ENCODE data around the gene ABCC1. TPM values are rescaled to one million over a fixed set of nuclear protein-coding genes. Genes with fewer than 3 reads are reported as not detected.

The ABCC1 gene
- total RNA-seq, 6 donors from 2014 or later: 35.4 to 106 (median 44.8) TPM

DNA sequence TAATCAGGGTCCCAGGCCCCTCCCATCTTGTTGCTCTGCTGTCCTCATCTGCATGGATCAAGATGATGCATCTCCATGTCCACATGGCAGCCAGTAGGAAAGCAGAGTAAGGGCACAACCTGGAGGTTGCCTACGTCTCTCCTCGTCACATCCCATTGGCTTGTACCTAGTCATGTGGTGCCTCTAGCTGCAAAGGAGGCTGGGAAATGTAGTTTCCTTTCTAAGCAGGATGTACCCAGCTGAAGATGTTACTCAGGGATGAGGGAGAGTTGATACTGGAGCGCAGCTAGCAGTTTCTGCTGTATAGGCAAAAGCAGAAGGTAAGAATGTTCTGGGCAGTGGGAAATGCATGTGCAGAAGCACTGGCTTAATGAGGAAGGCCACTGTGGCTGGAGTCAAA is 20.8 kb downstream of the ABCC1 start:
- no peaks in the 10 kb centered on the region for H3K9me3 ChIP-seq
- ATAC-seq (ENCODE audit: low FRiP score in 2 of 2): no peak
- H3K4me1 ChIP-seq: peaks cover 9 to 28% (median 17%) of the 10 kb centered on the region in 4 donors
- no peak for DNase-seq
- H3K4me3 ChIP-seq: no peak overlapping the region
- 92 to 96% methylated on average over 3 of the region's 3 CpGs for WGBS, 2 donors
- no peaks in the 10 kb centered on the region for H3K27me3 ChIP-seq
- no peak overlapping the region for H3K27ac ChIP-seq
- no peaks in the 10 kb centered on the region for H3K36me3 ChIP-seq
- TF ChIP-seq, protein P1, sequence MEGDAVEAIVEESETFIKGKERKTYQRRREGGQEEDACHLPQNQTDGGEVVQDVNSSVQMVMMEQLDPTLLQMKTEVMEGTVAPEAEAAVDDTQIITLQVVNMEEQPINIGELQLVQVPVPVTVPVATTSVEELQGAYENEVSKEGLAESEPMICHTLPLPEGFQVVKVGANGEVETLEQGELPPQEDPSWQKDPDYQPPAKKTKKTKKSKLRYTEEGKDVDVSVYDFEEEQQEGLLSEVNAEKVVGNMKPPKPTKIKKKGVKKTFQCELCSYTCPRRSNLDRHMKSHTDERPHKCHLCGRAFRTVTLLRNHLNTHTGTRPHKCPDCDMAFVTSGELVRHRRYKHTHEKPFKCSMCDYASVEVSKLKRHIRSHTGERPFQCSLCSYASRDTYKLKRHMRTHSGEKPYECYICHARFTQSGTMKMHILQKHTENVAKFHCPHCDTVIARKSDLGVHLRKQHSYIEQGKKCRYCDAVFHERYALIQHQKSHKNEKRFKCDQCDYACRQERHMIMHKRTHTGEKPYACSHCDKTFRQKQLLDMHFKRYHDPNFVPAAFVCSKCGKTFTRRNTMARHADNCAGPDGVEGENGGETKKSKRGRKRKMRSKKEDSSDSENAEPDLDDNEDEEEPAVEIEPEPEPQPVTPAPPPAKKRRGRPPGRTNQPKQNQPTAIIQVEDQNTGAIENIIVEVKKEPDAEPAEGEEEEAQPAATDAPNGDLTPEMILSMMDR (IDR thresholded peaks at IDR 0.05): no peak
- no peak for TF ChIP-seq POLR2AphosphoS5 (IDR thresholded peaks at IDR 0.05)
- TF ChIP-seq EP300 (IDR thresholded peaks at IDR 0.05): no peak
- no peak for TF ChIP-seq POLR2A (IDR thresholded peaks at IDR 0.05)

DNA sequence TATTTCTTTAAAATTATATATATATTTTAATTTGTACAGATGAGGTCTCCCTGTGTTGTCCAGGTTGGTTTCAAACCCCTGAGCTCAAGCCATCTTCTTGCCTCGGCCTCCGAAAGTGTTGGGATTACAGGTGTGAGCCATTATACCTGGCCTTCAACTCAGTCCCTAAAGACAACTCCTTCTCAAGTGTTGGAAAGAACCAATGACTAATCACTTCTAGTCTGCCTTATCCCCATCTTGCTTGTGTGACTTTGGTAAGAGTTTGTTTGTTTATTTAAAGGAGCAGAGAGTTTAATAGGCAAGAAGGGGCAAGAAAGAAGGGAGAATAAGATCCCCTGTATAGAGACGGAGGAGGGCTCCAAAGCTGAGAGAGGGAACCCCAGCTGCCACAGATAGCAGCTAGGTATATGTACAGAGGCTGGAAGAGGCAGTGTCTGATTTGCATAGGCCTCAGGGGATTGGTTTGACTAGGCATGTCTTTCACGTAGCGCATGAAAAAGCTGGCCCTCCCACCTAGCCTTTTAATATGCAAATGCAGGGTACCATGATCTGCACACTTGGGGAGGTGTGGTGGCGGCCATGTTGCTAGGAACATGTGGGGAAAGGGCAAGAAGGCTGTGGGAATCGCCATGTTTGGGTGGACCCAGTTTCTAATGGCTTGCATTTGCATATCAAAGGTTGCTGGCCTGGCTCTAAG is 21.5 kb downstream of the ABCC1 start:
- DNase-seq: no peak
- H3K9me3 ChIP-seq: no peaks in the 10 kb centered on the region
- H3K27ac ChIP-seq: peak overlapping the region in 1 of 4 donors; percentile 0
- H3K36me3 ChIP-seq: no peaks in the 10 kb centered on the region
- peaks cover 14 to 31% (median 23%) of the 10 kb centered on the region in 4 donors for H3K4me1 ChIP-seq
- H3K27me3 ChIP-seq: no peaks in the 10 kb centered on the region
- no peak overlapping the region for H3K4me3 ChIP-seq
- WGBS, 2 donors: 89 to 91% methylated on average over 7 of the region's 7 CpGs
- ATAC-seq (ENCODE audit: low FRiP score in 2 of 2): no peak
- TF ChIP-seq EP300 (IDR thresholded peaks at IDR 0.05) (no peak), POLR2AphosphoS5 (IDR thresholded peaks at IDR 0.05) (no peak), POLR2A (IDR thresholded peaks at IDR 0.05) (no peak)
- TF ChIP-seq, protein P1 (IDR thresholded peaks at IDR 0.05): no peak

DNA sequence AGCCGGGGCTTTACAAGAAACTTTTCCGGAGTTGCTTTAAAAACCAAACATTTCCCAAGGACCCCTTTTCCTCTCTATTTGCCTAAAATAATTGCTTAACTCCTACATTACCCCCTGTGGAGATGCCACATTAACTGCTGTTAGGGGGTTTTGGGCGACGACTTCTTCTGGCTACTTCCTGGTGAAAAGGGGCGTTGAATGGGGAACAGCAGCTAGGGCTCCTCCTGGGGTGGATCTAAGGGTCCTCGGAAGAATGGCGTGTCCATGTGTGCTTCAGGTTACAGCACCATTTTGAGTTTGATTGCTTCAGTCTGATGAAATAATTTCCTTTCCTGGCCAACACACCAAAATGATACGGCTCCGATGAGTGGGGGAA is 22.0 kb downstream of the ABCC1 start:
- H3K36me3 ChIP-seq: no peaks in the 10 kb centered on the region
- no peak overlapping the region for H3K4me3 ChIP-seq
- ATAC-seq (ENCODE audit: low FRiP score in 2 of 2) (no peak), DNase-seq (no peak)
- no peaks in the 10 kb centered on the region for H3K9me3 ChIP-seq
- 64 to 86% methylated on average over 9 of the region's 9 CpGs for WGBS, 2 donors
- no peak for TF ChIP-seq POLR2A (IDR thresholded peaks at IDR 0.05)
- TF ChIP-seq EP300 (IDR thresholded peaks at IDR 0.05): no peak
- TF ChIP-seq, protein P1 (IDR thresholded peaks at IDR 0.05): no peak
- TF ChIP-seq POLR2AphosphoS5 (IDR thresholded peaks at IDR 0.05): no peak
- peak overlapping the region in 1 of 4 donors; percentile 0 for H3K27ac ChIP-seq
- H3K4me1 ChIP-seq: peaks cover 18 to 36% (median 24%) of the 10 kb centered on the region in 4 donors
- no peaks in the 10 kb centered on the region for H3K27me3 ChIP-seq

DNA sequence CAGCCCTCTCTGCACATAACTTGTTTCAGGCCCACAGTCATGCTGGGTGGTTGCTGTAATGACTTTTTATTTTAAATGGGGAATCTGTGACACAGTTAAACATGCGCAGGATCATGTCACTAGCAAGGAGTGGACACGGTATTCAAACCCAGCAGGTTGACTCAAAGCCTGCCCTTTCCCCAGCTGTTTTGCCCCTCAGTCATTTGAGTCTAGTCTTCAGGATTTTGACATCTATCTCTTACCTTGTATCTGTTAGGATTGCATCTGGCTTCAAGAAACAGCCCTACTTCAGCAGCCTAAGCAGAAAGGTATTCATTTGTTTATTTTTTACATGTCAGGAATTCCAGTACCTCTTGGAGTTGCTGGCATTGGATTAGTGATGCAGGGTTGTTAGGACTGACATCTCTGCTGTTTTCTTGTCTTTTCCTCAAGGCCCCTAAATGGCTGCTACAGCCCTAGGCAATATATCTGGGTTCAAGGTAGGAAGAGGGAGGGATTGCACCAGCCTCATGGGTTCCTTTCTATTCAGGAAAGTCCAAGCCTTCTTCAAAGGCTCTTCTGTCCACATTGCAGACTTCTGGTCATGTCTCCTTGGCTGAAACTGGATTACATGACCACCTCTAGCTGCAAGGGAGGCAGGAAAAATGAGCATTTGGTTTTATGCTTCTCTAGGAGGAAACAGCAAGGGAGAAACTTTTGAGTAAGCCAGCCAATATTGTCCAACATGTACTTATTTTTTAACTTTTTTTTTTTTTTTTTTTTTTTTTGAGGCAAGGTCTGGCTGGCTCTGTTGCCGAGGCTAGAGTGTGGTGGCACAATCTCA is 22.8 kb downstream of the ABCC1 start:
- TF ChIP-seq POLR2A (IDR thresholded peaks at IDR 0.05) (no peak), EP300 (IDR thresholded peaks at IDR 0.05) (no peak), POLR2AphosphoS5 (IDR thresholded peaks at IDR 0.05) (no peak)
- TF ChIP-seq, protein P1 (IDR thresholded peaks at IDR 0.05): no peak
- H3K36me3 ChIP-seq: no peaks in the 10 kb centered on the region
- peaks cover 14 to 36% (median 27%) of the 10 kb centered on the region in 4 donors for H3K4me1 ChIP-seq
- DNase-seq (no peak), ATAC-seq (ENCODE audit: low FRiP score in 2 of 2) (no peak)
- H3K27me3 ChIP-seq: no peaks in the 10 kb centered on the region
- H3K4me3 ChIP-seq: no peak overlapping the region
- no peaks in the 10 kb centered on the region for H3K9me3 ChIP-seq
- 28 to 50% methylated on average over 2 to 3 of the region's 3 CpGs for WGBS, 2 donors
- no peak overlapping the region for H3K27ac ChIP-seq
